Raji (cell line): Measurements from ENCODE around the gene CALHM6.

ENCODE experiments used
- POLR2A ChIP-seq: IDR thresholded peaks from 2 replicates; pipeline ENCODE4 v1.6.1; 2011; ENCODE audit warnings: low read depth, low read length, control low read depth; ENCODE audit not compliant: insufficient read depth

Gene CALHM6

DNA sequence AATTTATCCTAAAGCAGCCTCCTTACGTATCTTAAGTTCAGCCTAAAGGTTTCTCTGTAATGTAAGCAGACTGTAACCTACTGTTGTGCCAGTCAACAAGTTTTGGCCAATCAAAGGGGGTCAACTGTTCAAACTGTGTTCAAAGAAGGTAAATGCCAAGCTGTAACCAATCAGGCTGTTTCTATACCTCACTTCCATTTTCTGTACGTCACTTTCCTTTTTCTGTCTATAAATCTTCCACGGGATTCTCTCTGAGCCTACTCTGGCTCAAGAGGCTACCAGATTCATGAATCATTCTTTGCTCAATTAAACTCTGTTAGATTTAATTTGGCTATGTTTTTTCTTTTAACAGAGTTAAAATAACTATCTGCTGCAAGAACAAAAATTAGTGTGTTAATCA lies 5.1 kb upstream of the CALHM6 start:
- TF ChIP-seq POLR2A: no peak

DNA sequence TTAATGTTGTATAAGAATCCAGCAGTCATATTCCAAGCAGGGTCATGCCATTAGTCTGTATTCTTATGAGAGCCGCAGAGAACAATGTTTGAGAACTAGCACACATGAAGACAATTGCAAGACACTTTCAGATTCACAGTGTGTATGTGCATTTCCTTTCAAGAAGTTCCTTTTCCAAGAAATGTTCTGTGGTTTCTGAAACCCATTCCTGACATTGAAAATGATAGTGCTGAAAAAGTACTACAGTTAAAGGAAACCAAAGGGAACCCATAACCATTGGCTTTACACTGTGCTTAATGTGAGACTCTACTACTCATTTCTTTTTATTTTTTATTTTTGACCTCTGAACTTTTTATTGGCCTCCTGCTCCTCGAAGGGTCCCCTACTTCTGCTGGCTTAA lies 4.2 kb upstream of the CALHM6 start:
- no peak for TF ChIP-seq POLR2A

DNA sequence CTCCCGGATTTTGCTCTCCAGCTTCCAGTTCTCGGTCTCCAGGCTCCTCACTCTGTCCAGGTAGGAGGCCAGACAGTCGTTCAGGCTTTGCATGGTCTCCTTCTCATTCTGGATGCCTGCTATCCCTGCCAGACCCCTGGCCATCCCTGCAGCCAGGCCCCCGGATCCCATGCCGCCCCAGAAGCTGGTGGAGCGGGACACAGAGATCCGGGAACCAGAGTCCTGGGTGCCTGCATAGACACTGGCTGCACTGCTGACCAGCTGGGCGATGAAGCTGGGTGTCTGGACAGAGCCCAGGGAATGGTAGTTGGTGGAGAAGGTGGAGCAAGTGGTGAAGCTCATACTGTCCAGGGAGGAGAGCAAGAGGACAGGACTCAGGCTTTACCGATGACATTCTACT lies 2.9 kb upstream of the CALHM6 start:
- TF ChIP-seq POLR2A: no peak

DNA sequence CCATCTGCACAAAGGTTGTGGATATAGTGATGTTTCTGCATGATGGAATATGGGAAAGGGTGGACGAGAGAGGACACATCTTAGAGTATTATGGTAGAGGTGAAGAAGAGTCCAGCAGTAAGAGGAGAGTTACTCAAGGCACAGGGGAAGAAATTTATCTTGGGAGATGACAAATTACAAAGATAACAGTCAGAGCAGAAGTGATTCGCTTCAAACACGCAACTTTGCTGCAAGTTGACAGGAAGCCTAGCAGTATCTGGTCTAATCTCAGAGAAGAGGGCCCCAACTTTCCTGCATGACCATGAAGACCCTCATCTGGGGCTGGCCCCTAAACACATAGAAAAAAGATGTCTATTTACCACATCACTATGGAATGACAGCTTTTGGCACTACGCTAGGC lies 1.2 kb upstream of the CALHM6 start:
- TF ChIP-seq POLR2A: no peak

DNA sequence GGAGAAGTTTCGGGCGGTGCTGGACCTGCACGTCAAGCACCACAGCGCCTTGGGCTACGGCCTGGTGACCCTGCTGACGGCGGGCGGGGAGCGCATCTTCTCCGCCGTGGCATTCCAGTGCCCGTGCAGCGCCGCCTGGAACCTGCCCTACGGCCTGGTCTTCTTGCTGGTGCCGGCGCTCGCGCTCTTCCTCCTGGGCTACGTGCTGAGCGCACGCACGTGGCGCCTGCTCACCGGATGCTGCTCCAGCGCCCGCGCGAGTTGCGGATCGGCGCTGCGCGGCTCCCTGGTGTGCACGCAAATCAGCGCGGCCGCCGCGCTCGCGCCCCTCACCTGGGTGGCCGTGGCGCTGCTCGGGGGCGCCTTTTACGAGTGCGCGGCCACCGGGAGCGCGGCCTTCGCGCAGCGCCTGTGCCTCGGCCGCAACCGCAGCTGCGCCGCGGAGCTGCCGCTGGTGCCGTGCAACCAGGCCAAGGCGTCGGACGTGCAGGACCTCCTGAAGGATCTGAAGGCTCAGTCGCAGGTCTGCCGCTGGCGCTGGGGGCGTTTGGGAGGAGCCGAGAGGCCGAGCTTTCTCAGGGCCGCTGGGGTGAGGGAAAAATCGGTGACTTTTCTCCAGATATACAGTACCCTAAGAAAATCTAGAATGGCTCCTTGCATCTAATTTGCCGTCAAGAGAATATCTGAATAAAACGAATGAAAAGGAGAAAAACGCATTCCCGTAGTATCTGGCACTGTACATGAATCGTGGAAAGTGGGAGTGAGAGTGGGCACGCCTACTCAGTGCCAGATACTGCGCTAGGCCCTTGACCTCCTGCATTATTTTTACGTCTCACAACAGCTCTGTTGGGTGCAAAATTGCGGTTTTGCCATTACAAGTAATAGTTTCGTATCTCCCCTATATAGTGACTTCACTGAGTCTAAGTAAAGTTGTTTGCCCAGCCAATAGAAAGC lies 1.0 kb downstream of the CALHM6 start:
- TF ChIP-seq POLR2A: no peak

DNA sequence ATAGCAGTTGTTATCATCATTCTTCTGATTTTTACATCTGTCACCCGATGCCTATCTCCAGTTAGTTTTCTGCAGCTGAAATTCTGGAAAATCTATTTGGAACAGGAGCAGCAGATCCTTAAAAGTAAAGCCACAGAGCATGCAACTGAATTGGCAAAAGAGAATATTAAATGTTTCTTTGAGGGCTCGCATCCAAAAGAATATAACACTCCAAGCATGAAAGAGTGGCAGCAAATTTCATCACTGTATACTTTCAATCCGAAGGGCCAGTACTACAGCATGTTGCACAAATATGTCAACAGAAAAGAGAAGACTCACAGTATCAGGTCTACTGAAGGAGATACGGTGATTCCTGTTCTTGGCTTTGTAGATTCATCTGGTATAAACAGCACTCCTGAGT lies 2.1 kb downstream of the CALHM6 start:
- no peak for TF ChIP-seq POLR2A

DNA sequence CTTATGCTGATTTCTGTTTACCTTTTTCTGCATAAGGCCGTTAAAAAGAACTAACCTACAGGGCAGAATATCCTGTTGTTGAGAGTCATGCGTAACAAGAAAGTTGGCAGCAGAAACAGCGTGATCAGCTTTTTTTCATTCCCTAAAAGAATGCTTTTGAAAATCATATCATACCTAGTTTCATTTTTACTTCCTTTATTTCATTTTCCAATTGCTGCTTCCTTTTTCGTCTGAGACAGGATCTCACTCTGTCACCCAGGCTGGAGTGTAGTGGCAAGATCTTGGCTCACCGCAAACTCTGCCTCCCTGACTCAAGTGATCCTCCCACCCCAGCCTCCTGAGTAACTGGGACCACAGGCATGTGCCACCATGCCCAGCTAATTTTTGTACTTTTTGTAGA lies 4.1 kb downstream of the CALHM6 start:
- no peak for TF ChIP-seq POLR2A

DNA sequence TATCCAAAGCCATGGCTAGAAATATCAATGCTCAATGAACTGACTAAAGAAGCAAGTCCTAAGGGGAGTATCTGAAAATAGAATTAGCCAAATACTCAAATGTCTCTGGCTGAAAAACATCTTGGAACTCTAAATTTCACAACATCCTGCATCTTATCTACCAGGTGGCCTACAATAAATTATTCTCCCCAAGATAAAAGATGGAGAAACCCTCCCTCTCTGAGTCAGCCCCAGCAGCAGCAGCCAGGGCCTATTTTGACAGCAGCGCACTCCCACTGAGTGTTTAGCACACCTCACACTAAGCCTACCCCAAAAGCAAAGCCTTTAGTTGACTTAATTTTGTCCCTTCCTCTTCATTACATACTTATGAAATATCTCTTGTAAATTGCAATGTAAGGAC lies 5.9 kb downstream of the CALHM6 start:
- TF ChIP-seq POLR2A: no peak

DNA sequence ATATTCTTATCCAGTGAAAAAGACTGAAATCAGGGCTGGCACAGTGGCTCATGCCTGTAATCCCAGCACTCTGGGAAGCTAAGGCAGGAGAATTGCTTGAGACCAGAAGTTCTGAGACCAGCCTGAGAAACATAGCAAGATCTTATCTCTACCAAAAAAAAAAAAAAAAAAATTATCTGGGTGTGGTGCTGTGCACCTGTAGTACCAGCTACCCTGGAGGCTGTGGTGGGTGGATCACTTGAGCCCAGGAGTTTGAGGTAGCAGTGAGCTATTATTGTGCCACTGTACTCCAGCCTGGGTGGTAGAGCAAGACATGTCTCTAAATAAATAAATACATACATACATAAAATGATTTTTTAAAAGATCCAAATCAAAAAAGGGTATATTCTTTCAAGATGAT lies 6.3 kb downstream of the CALHM6 start:
- TF ChIP-seq POLR2A: no peak

DNA sequence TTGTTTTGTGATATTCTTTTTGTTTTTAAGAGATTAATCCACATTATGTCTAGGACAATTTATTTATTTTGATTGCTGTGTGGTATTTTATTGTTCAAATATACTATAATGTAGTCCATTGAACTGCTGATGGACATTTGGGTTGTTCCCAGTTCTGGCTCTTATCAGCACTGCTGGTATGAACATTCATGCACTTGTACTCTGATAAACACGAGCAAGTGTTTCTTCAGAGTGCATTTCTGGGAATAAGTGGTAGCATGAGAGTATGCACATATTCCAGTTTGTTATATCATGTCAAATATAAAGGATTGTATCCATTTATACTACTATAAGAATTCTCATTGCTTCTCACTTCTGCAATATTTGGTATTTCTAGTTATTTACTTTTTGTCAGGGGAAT lies 7.1 kb downstream of the CALHM6 start:
- no peak for TF ChIP-seq POLR2A

DNA sequence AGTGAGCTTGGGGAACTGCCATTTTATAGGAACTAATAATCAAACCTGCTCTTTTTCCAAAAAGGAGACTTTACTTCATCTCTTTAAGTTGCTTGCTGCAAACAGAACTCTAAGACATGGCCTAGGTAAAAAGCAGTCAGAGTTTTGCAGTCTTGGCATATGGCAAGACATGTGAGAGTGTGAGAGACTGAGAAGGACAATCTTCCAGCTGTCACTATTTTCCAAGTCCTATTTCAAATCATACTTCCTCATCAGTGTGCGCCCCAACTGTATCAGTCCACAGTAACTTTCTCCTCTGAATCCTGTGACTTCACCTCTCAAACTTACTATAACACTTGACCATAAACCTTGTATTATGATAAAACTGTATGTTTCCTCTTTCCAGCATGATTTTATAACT lies 10.4 kb downstream of the CALHM6 start:
- no peak for TF ChIP-seq POLR2A

DNA sequence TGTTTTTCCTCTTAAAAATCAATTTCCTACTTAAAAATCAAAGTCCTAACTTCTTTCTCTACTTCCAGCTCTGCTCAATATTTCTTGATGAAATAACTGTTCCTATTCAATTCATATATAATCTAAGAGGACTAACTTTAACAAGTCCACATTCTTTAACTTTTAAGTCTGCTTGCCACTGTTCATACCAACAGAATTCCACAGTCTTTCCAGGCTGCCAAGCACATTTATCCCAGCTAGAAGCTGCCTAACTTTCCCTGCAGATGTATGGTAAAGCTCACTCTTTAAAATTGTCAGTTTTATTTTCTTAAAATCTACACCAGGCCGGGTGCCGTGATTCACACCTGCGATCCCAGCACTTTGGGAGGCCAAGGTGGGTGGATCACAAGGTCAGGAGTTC lies 11.5 kb downstream of the CALHM6 start:
- TF ChIP-seq POLR2A: no peak

DNA sequence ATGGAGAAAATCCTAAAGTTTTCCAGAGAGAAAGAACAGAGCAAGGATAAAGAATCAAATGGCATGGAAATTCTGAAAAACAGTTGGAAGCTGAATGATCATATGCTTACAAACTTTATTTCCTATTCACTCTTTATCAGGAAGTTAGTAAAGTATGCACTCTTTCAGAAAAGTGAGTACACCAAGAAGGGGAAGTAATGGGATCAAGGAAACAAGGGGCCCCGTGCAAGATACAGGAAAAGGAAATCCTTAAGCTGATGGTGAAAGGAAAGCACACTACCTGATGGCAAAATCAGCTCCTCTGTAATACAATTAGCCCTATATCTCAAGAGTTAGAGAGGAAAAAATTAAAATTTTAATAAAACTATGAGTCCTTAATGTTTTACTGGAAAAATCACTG lies 14.0 kb downstream of the CALHM6 start:
- TF ChIP-seq POLR2A: no peak

DNA sequence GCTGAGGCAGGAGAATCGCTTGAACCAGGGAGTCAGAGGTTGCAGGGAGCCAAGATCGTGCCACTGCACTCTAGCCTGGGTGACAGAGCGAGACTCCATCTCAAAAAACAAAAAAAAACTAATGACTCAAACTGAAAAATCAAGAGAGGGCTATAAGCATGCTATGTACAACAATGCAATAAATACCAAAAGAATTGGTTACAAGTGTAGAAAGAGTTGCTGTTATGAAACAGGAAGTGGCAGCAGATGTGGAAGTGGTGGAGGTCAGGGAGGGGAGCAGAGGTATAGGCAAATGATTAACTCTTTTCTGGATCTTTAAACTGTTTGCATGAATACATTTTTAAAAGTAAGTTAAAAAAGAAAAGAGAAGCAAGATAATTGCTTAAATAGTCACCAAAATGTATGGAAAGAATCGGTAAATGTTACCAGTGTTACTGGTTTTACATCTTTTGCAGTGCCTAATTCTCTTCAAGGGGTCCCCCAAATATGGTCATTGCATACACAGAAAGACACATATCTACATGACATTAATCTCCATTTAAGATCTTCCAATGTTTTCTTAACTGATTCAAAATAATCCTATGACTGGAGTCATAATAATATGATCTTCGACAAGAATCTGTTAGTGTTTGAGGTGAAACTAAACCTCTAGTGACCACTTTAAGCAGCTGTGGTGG lies 15.0 kb downstream of the CALHM6 start:
- TF ChIP-seq POLR2A: no peak

DNA sequence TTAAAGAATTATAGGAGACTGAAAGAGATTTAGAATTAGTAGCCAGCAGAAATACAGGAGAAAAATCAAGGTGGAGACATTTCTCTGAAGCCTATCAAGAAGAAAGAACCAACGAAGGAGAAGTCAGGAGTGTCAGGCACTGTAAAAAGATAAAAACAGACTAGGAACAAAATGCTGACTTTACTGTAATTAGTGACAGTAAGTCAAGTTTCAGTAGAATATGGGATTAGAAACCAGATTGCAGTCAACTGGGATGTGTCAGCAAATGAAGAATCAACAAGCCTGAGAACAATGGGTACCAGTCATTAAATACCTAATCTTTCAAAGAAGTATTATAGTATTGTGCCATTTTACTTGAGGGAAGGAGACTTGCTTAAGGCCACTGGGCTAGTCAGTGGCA lies 21.6 kb downstream of the CALHM6 start:
- no peak for TF ChIP-seq POLR2A

DNA sequence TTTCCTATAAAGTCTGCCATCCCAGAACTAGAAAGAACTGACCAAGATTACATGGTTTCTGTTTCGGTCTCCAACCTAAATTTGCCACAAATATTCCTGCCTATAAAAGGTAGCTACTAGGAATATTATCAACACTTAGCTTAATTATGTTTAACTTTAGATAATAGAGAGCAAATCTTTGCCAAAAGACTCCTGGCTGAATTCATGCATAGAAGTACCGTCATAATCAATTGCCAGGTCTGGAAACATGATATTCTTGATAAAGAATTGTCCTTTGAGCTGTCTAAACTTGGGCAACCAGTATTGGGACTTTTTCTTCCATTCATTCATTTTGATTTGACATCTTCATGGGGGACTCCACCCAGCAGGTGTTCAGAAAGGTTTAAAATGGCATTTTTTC lies 22.4 kb downstream of the CALHM6 start:
- TF ChIP-seq POLR2A: no peak
